Body of pancreas (tissue), 4 donors: Measurements from ENCODE around the gene SLC25A42.

ENCODE experiments used
- POLR2A ChIP-seq, 3 donors: fragments of 450-650 bp; IDR thresholded peaks; one replicate each; pipeline ENCODE4 v1.6.1; 2016; ENCODE audit warnings: antibody characterized with exemption in 3 of 3, mild to moderate bottlenecking in 2 of 3
- TF ChIP-seq, protein P1 (sequence below), 7 experiments: fragments of 450-650 bp in 4 of 7; fragments of 200-600 bp in 3 of 7; sonication (generic) in 3 of 7; IDR thresholded peaks; one replicate each; pipeline ENCODE4 v1.5.1; 2016 to 2019; ENCODE audit warnings: antibody characterized with exemption in 7 of 7

DNA sequence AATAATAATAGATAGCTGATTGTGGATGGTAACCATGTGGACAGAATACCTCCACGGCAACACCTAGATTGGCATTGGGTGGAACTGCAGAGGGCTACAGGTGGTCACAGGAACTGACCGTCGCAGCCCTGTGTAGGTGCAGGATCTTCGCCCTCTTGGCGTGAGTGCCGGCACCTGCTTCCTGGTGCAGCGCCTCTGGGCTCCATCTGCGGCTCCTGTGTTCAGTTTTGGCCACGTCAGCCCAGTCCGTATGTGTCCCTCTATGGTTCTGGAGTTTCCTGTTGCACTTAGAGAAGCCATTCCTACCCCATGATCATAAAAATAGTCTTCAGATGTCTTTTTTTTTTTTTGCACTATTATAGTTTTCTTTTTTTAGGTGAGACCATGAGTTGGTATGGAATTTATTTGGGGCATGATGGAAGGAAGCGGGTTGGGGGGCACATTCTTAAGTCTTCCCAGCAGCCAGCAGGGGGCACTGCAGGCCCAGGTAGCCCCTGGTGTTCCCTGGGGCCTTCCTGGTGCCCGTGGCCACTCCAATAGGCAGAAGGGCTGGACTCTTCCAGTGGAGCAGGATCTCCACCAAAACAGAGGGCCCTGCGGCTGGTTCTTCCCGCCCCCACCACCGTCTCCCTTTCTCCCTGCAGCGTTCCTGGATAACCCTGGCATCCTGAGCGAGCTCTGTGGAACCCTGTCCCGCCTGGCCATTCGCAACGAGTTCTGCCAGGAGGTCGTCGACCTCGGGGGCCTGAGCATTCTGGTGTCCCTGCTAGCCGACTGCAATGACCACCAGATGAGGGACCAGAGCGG is 10.1 kb upstream of the SLC25A42 start:
- TF ChIP-seq, protein P1, sequence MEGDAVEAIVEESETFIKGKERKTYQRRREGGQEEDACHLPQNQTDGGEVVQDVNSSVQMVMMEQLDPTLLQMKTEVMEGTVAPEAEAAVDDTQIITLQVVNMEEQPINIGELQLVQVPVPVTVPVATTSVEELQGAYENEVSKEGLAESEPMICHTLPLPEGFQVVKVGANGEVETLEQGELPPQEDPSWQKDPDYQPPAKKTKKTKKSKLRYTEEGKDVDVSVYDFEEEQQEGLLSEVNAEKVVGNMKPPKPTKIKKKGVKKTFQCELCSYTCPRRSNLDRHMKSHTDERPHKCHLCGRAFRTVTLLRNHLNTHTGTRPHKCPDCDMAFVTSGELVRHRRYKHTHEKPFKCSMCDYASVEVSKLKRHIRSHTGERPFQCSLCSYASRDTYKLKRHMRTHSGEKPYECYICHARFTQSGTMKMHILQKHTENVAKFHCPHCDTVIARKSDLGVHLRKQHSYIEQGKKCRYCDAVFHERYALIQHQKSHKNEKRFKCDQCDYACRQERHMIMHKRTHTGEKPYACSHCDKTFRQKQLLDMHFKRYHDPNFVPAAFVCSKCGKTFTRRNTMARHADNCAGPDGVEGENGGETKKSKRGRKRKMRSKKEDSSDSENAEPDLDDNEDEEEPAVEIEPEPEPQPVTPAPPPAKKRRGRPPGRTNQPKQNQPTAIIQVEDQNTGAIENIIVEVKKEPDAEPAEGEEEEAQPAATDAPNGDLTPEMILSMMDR (IDR thresholded peaks at IDR 0.05), result peak; percentile 39 to 72 (median 61)
- TF ChIP-seq POLR2A (IDR thresholded peaks at IDR 0.05), result no peak
